K562 (cell line): ENCODE data around the gene AIMP2. TPM values are rescaled to one million over a fixed set of nuclear protein-coding genes. Genes with fewer than 3 reads are reported as not detected.
A peak's percentile ranks its signal among the peaks of the same experiment; 100 is the strongest.

Experiments used
- ATAC-seq: fragments of 200-7000 bp; cut with Tn5 transposase; 3 replicates; pipeline ENCODE4 v1.9.1; 2020; ENCODE audit warnings: moderate library complexity
- BruUV-seq: library from RNA; stranded (reverse); fragments of 400-500 nt; replicated peaks from 2 replicates; lab custom pipeline; 2021; lab: Mats Ljungman, UMichigan
- CTCF ChIA-PET: fragments of 300-600 bp; formaldehyde crosslinking; extraction: SDS; loops from one replicate; lab custom pipeline; 2021; ENCODE audit warnings: low intra/inter-chr PET ratio; lab: Yijun Ruan, JAX
- POLR2A ChIA-PET: fragments of 300-600, 350-650 bp; sonication (Branson Sonifier 250); formaldehyde crosslinking; extraction: SDS; loops from one replicate; lab custom pipeline; 2021; ENCODE audit warnings: antibody characterized with exemption, inconsistent platforms; lab: Yijun Ruan, JAX
- DNase-seq, 4 experiments: peaks; one replicate each; pipeline versions ENCODE4 v3.0.0 to v3.0.0-alpha.2; 2011 to 2018; ENCODE audit warnings: low spot score in 3 of 4, mixed read lengths in 3 of 4; ENCODE audit errors: extremely low read depth in 1 of 4
- FAIRE-seq: peaks from 2 replicates; lab custom pipeline; 2011; peaks lifted over from hg19 to GRCh38; lab: Jason Lieb, UNC
- H2AFZ ChIP-seq: 2 replicates; pipeline ENCODE4 v1.6.0; 2011; ENCODE audit warnings: low read depth, low read length, control low read depth, inconsistent platforms
- H3K27ac ChIP-seq: fragments of 200-600 bp; 3 replicates; pipeline ENCODE4 v1.8.0; 2011; ENCODE audit warnings: low read depth, mild to moderate bottlenecking, control low read depth, inconsistent platforms, low read length, moderate library complexity, mixed read lengths; ENCODE audit errors: extremely low read depth
- H3K27me3 ChIP-seq, 2 experiments: fragments of 300-600 bp in 1 of 2; 2 replicates in 1 of 2; 3 replicates in 1 of 2; pipeline versions ENCODE4 v1.6.0 to v1.8.0; 2011; ENCODE audit warnings: inconsistent platforms in 2 of 2, low read length in 2 of 2, mild to moderate bottlenecking in 1 of 2, mixed read lengths in 1 of 2, moderate library complexity in 1 of 2; ENCODE audit not compliant: control insufficient read depth in 2 of 2, insufficient read depth in 2 of 2
- H3K36me3 ChIP-seq: fragments of 300-600 bp; 3 replicates; pipeline ENCODE4 v1.8.0; 2011; ENCODE audit warnings: mild to moderate bottlenecking, low read length, inconsistent platforms; ENCODE audit not compliant: control insufficient read depth, insufficient read depth
- H3K4me1 ChIP-seq, 2 experiments: fragments of 200-600 bp in 1 of 2; replicated peaks in 1 of 2; 2 replicates in 1 of 2; 3 replicates in 1 of 2; pipeline versions ENCODE4 v1.5.1 to v1.8.0; 2011; ENCODE audit warnings: inconsistent platforms in 2 of 2, low read length in 2 of 2, mild to moderate bottlenecking in 1 of 2, mixed read lengths in 1 of 2, moderate library complexity in 1 of 2; ENCODE audit not compliant: control insufficient read depth in 2 of 2, insufficient read depth in 2 of 2
- H3K4me2 ChIP-seq: 2 replicates; pipeline ENCODE4 v1.6.1; 2011; ENCODE audit warnings: low read length, control low read depth, inconsistent platforms, mixed read lengths; ENCODE audit not compliant: insufficient read depth
- H3K4me3 ChIP-seq: fragments of 200-600 bp; sonication (generic), shearing (Covaris generic); 2 replicates; pipeline ENCODE4 v1.5.1; 2016; ENCODE audit warnings: control low read depth, inconsistent platforms
- H3K79me2 ChIP-seq: fragments of 200-600 bp; 3 replicates; pipeline ENCODE4 v1.8.0; 2011; ENCODE audit warnings: low read length, inconsistent platforms; ENCODE audit not compliant: control insufficient read depth, insufficient read depth
- H3K9ac ChIP-seq, 2 experiments: 2 replicates each; pipeline versions ENCODE4 v1.6.0 to v1.6.1; 2011; ENCODE audit warnings: low read depth in 2 of 2, low read length in 2 of 2, control low read depth in 1 of 2, inconsistent platforms in 1 of 2, mild to moderate bottlenecking in 1 of 2, mixed read lengths in 1 of 2; ENCODE audit not compliant: insufficient read depth in 1 of 2
- H3K9me1 ChIP-seq: one replicate; pipeline ENCODE4 v1.6.0; 2011; ENCODE audit warnings: inconsistent platforms, mild to moderate bottlenecking, low read length, moderate library complexity; ENCODE audit not compliant: control insufficient read depth, insufficient read depth
- H3K9me3 ChIP-seq: replicated peaks from 2 replicates; pipeline ENCODE4 v1.5.1; 2011; ENCODE audit warnings: low read depth, low read length, inconsistent platforms; ENCODE audit not compliant: control insufficient read depth, insufficient read depth
- H4K20me1 ChIP-seq: replicated peaks from 2 replicates; pipeline ENCODE4 v1.6.1; 2011; ENCODE audit warnings: low read length, inconsistent platforms, mixed read lengths; ENCODE audit not compliant: control insufficient read depth, insufficient read depth
- ADNP ChIP-seq: fragments of 200-800 bp; sonication (Bioruptor generic); IDR thresholded peaks from 2 replicates; pipeline ENCODE4 v1.6.1; 2016; ENCODE audit warnings: missing genetic modification characterization, missing compliant biosample characterization
- EP400 ChIP-seq: fragments of 450-650 bp; IDR thresholded peaks from 2 replicates; pipeline ENCODE4 v1.6.1; 2017; ENCODE audit warnings: antibody characterized with exemption, mild to moderate bottlenecking, moderate library complexity
- HINFP ChIP-seq: fragments of 450-650 bp; conservative IDR thresholded peaks from 2 replicates; pipeline ENCODE4 v1.6.1; 2016; ENCODE audit warnings: missing genetic modification characterization, low read depth, mild to moderate bottlenecking, control low read depth, missing compliant biosample characterization
- IFI16 ChIP-seq: fragments of 250-450 bp; sonication (Bioruptor Pico); IDR thresholded peaks from 2 replicates; pipeline ENCODE4 v2.1.2; 2022; ENCODE audit warnings: mild to moderate bottlenecking, inconsistent platforms
- MAZ ChIP-seq, 2 experiments: fragments of 450-650 bp in 1 of 2; sonication (generic) in 1 of 2; formaldehyde crosslinking; IDR thresholded peaks in 1 of 2; conservative IDR thresholded peaks in 1 of 2; 2 replicates each; pipeline versions ENCODE4 v1.4.0 to v1.5.0; 2020; ENCODE audit warnings: mild to moderate bottlenecking in 1 of 2, missing genetic modification reagents in 1 of 2
- MXD1 ChIP-seq: fragments of 250-450 bp; sonication (Bioruptor Pico); IDR thresholded peaks from 2 replicates; pipeline ENCODE4 v1.8.0; 2021; ENCODE audit warnings: borderline replicate concordance, mild to moderate bottlenecking, moderate library complexity; ENCODE audit not compliant: poor library complexity, severe bottlenecking
- MYBL2 ChIP-seq, 2 experiments: fragments of 450-650 bp in 1 of 2; sonication (generic) in 1 of 2; formaldehyde crosslinking in 1 of 2; IDR thresholded peaks; 2 replicates each; pipeline versions ENCODE4 v1.6.1 to v1.8.1; 2017 to 2022; ENCODE audit warnings: borderline replicate concordance in 1 of 2, inconsistent platforms in 1 of 2, low read depth in 1 of 2, mild to moderate bottlenecking in 1 of 2, missing genetic modification reagents in 1 of 2, moderate library complexity in 1 of 2
- TCF15 ChIP-seq: fragments of 250-450 bp; sonication (Bioruptor Pico); IDR thresholded peaks from 2 replicates; pipeline ENCODE4 v1.8.0; 2022; ENCODE audit warnings: moderate library complexity, mild to moderate bottlenecking, inconsistent platforms
- TRIM24 ChIP-seq, 2 experiments: fragments of 450-650 bp; IDR thresholded peaks; 2 replicates each; pipeline ENCODE4 v1.6.1; 2016
- ZNF41 ChIP-seq: fragments of 250-450 bp; sonication (Bioruptor Pico); conservative IDR thresholded peaks from 2 replicates; pipeline ENCODE4 v1.4.0; 2020; ENCODE audit warnings: mild to moderate bottlenecking
- ZNF592 ChIP-seq: fragments of 450-650 bp; IDR thresholded peaks from 2 replicates; pipeline ENCODE4 v1.6.1; 2017; ENCODE audit warnings: antibody characterized with exemption, mild to moderate bottlenecking
- WGBS: fragments of 100-300 bp; shearing (Covaris generic); methylation state at CpG from one replicate; pipeline ENCODE4 v1.1.6; 2016; ENCODE audit warnings: low coverage, mixed read lengths; ENCODE audit not compliant: insufficient coverage; ENCODE audit errors: missing lambda C conversion rate; 5-methylcytosine and 5-hydroxymethylcytosine counted together
- in situ Hi-C: fragments of 300-500 bp; cut with MboI; formaldehyde crosslinking; loops from 4 replicates; pipeline ENCODE4 v1.15.0; 2018; ENCODE audit warnings: inconsistent platforms, mixed read lengths
- intact Hi-C: fragments of 100-400 bp; cut with micrococcal nuclease; formaldehyde crosslinking; loops from 2 replicates; pipeline ENCODE4 v1.14.2; 2022
- polyA plus RNA-seq, 8 experiments: library from polyadenylated mRNA; depleted of rRNA in 4 of 8; stranded (reverse) in 5 of 8; unstranded in 3 of 8; fragments of >200 nt; fragmentation: Nextera tagmentation in 2 of 8; fragmentation: Illumina TruSeq in 1 of 8; extraction: Ambion mirVana in 2 of 8; extraction: Trizol in 1 of 8; gene quantifications; 2 replicates each; pipeline versions ENCODE4 v1.2.1 to v1.2.3, GENCODE V29; 2011 to 2014; ENCODE audit warnings: inconsistent platforms in 1 of 8, missing spikeins in 1 of 8
- total RNA-seq, 7 experiments: library from RNA; depleted of rRNA in 6 of 7; stranded (reverse); fragments of >200 nt in 6 of 7; fragmentation: Illumina TruSeq in 2 of 7; extraction: Trizol in 2 of 7; gene quantifications; 2 replicates each; pipeline versions ENCODE4 v1.2.1 to v1.2.3, GENCODE V29; 2011 to 2021; ENCODE audit warnings: low replicate concordance in 1 of 7

AIMP2 gene
- total and polyA plus RNA-seq, 9 of the 15 experiments (the other 6 are each of a cell fraction or from before 2014, with no cell fraction given), result 47.5 to 84.9 (median 63.5) TPM

GRCh38 chr7:6015917-6016652 is 7.0 kb downstream of the AIMP2 start:
- H3K4me1 ChIP-seq, result peaks cover 2 to 17% of the 10 kb centered on the region in 2 experiments; a peak in 4 of 5 replicates
- POLR2A ChIA-PET, result interaction anchor here (0.8 to 2.0 kb wide), 6 partner anchors 8 to 318 kb away, joined by 3 to 16 read pairs (median 4); partner anchors contain the start of gene ANKRD61
- WGBS, result 73% methylated on average over 8 of the region's 8 CpGs
- H3K9ac ChIP-seq, result peak overlapping the region in 1 of 2 experiments; percentile 57; a peak in 2 of 4 replicates
- DNase-seq (peak in 1 of 4 experiments; percentile 37), FAIRE-seq (no peak), ATAC-seq (peak; percentile 80)
- H3K36me3 ChIP-seq, result peaks cover 89% of the 10 kb centered on the region
- no peaks in the 10 kb centered on the region for H3K27me3 ChIP-seq
- no TSS peak for BruUV-seq
- no peaks in the 10 kb centered on the region for H3K9me3 ChIP-seq
- in situ Hi-C loops, result no loop called here
- no peak overlapping the region for H3K4me3 ChIP-seq
- peak overlapping the region; percentile 78 for H3K27ac ChIP-seq
- no peaks in the 10 kb centered on the region for H3K9me1 ChIP-seq
- CTCF ChIA-PET, result no interaction called here
- H3K79me2 ChIP-seq, result peaks cover 29% of the 10 kb centered on the region
- intact Hi-C loops, result no loop called here
- 0 out of 2 replicates have a peak overlapping the region, but pooled peaks have one; percentile 3 for H3K4me2 ChIP-seq
- no peaks in the 10 kb centered on the region for H4K20me1 ChIP-seq
- H2AFZ ChIP-seq, result no peak overlapping the region
- peak; percentile 68 for TF ChIP-seq ZNF41
- TF ChIP-seq EP400, result peak; percentile 80
- no peak for TF ChIP-seq ADNP
- no peak for TF ChIP-seq MYBL2 (IDR thresholded peaks at IDR 0.05; ENCODE audit: low read depth)
- no peak for TF ChIP-seq MYBL2 (CRISPR knock-in tag; IDR thresholded peaks at IDR 0.05; ENCODE audit: borderline replicate concordance)
- peak; percentile 43 for TF ChIP-seq HINFP (tag)
- TF ChIP-seq TRIM24 (IDR thresholded peaks at IDR 0.05), result peak; percentile 75 to 89; a peak in 3 of 4 replicates
- TF ChIP-seq MXD1 (CRISPR knock-in tag), result peak; percentile 6
- peak; percentile 69; the same call in 1 of the 2 replicates for TF ChIP-seq IFI16 (CRISPR knock-in tag)
- 0 out of 4 replicates have a peak, but pooled peaks of 1 of the 2 experiments have one; percentile 15 for TF ChIP-seq MAZ (CRISPR knock-in tag; conservative IDR thresholded peaks at IDR 0.05 in 1 of 2, IDR thresholded peaks at IDR 0.05 in 1 of 2)
- TF ChIP-seq ZNF592, result peak; percentile 91
- 0 out of 2 replicates have a peak, but pooled peaks have one; percentile 61 for TF ChIP-seq TCF15 (CRISPR knock-in tag)
